IPS-15b (cell line): ENCODE data around the gene STEAP2.
A peak's percentile ranks its signal among the peaks of the same experiment; 100 is the strongest.
"Not testable (repeated sequence)": the region's sequence is repeated elsewhere in the genome, so short reads cannot be mapped to it uniquely, and the experiment has no call there.

Experiments used
- H3K27me3 ChIP-seq: one replicate; pipeline ENCODE4 v1.6.1; 2013; ENCODE audit warnings: low read length; ENCODE audit not compliant: control insufficient read depth, insufficient read depth
- H3K36me3 ChIP-seq: one replicate; pipeline ENCODE4 v1.6.1; 2013; ENCODE audit warnings: low read length; ENCODE audit not compliant: control insufficient read depth, insufficient read depth
- H3K4me1 ChIP-seq: one replicate; pipeline ENCODE4 v1.6.1; 2013; ENCODE audit warnings: mild to moderate bottlenecking, low read length; ENCODE audit not compliant: control insufficient read depth, insufficient read depth
- H3K4me3 ChIP-seq: one replicate; pipeline ENCODE4 v1.5.1; 2013; ENCODE audit warnings: low read depth, low read length
- H3K9ac ChIP-seq: one replicate; pipeline ENCODE4 v1.6.1; 2013; ENCODE audit warnings: low read depth, mild to moderate bottlenecking, low read length
- H3K9me3 ChIP-seq: one replicate; pipeline ENCODE4 v1.6.1; 2013; ENCODE audit warnings: mild to moderate bottlenecking, low read length; ENCODE audit not compliant: control insufficient read depth, insufficient read depth

Gene STEAP2

DNA sequence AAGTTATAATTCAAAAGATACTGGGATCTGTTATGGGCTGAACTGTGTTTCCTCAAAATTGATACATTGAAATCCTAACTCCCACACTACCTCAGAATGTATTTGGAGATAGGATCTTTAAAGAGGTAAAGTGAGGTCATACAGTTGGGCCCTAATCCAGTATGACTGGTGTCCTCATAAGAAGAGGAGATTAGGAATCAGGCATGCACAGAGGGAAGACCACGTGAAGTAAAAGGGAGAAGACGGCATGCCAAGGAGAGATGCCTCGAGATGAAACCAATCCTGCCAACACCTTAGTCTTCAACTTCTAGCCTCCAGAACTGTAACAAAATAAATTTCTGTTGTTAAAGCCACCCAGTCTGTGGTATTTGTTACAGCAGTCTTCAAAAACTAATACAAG, 27.5 kb downstream of the STEAP2 start:
- no peaks in the 10 kb centered on the region for H3K9me3 ChIP-seq
- no peak overlapping the region for H3K9ac ChIP-seq
- H3K4me1 ChIP-seq = no peaks in the 10 kb centered on the region
- no peak overlapping the region for H3K4me3 ChIP-seq
- no peaks in the 10 kb centered on the region for H3K36me3 ChIP-seq
- H3K27me3 ChIP-seq = peaks cover 8% of the 10 kb centered on the region

GRCh38 chr7:90239625-90240228, 28.2 kb downstream of the STEAP2 start:
- no peak overlapping the region for H3K4me3 ChIP-seq

DNA sequence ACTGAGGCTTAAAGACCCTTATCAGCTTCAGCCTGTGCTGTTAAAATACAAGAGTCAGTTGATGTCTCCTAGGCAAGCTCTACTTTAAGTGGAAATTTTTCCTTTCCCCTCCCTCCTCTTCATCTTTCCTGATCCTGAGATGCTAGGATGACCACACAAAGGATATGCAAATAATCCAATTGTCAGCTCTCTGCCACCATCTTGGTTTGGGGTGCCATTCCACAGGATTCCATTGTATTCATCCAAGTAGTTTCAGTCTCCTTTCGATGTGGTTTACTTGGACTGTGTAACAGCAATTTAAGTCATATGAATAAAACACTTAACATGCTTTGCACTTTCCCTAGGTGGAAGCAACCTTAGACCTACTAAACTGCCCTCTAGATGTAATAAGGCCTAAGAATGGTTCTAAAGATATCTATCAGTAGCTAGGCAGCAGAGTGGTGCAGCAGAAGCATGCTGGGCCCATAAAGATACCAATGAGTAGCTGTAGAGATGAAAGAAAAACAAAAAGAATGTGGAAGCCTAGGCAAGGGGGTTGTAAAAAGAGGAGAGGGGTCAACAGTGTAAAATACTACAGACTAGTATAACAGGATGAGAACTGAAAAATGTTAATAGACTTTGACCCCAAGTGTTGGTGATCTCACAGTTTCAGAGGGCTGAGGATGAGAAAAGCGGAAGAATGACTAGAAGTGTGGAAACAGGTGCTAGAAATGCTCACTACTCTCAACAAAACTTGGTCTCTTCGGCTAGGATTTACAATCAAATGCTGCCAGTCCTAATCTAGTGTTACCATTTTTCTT, 31.0 kb downstream of the STEAP2 start:
- Histone ChIP-seq H3K4me1 (peaks cover 5% of the 10 kb centered on the region), H3K9ac (no peak overlapping the region), H3K9me3 (no peaks in the 10 kb centered on the region), H3K4me3 (no peak overlapping the region), H3K27me3 (peaks cover 32% of the 10 kb centered on the region), H3K36me3 (no peaks in the 10 kb centered on the region)

More at GRCh38 chr7:90239625-90240228, 28.2 kb downstream of the STEAP2 start:
- no peaks in the 10 kb centered on the region for H3K9me3 ChIP-seq
- no peak overlapping the region for H3K9ac ChIP-seq
- H3K4me1 ChIP-seq = no peaks in the 10 kb centered on the region
- H3K27me3 ChIP-seq = peaks cover 15% of the 10 kb centered on the region
- no peaks in the 10 kb centered on the region for H3K36me3 ChIP-seq

DNA sequence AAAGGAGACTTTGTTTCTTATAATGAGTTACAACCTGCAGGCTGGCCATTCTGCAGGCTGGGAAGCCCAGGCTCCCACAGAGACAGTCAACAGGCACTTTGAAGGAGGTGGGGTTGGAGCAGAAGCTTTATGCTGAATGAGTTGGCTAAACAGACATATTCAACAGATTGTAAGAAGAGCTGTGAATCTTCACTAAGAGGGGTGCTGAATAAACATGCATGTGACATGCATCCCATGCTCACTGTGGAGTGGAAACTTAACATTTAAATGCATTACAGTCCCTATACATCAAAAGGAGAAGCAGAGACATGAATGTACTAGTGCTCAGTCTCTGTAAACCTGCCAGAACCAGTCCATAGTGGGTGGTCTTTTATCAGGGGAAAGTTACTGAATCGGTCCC, 32.0 kb downstream of the STEAP2 start:
- peaks cover 32% of the 10 kb centered on the region for H3K27me3 ChIP-seq
- H3K4me3 ChIP-seq = no peak overlapping the region
- no peaks in the 10 kb centered on the region for H3K36me3 ChIP-seq
- peaks cover 5% of the 10 kb centered on the region for H3K4me1 ChIP-seq
- H3K9me3 ChIP-seq = no peaks in the 10 kb centered on the region
- no peak overlapping the region for H3K9ac ChIP-seq

- H3K4me3 ChIP-seq = peak overlapping the region; percentile 93
- peaks cover 5% of the 10 kb centered on the region for H3K4me1 ChIP-seq
- H3K9ac ChIP-seq = no peak overlapping the region
Measured at GRCh38 chr7:90244565-90244908, 33.0 kb downstream of the STEAP2 start.

DNA sequence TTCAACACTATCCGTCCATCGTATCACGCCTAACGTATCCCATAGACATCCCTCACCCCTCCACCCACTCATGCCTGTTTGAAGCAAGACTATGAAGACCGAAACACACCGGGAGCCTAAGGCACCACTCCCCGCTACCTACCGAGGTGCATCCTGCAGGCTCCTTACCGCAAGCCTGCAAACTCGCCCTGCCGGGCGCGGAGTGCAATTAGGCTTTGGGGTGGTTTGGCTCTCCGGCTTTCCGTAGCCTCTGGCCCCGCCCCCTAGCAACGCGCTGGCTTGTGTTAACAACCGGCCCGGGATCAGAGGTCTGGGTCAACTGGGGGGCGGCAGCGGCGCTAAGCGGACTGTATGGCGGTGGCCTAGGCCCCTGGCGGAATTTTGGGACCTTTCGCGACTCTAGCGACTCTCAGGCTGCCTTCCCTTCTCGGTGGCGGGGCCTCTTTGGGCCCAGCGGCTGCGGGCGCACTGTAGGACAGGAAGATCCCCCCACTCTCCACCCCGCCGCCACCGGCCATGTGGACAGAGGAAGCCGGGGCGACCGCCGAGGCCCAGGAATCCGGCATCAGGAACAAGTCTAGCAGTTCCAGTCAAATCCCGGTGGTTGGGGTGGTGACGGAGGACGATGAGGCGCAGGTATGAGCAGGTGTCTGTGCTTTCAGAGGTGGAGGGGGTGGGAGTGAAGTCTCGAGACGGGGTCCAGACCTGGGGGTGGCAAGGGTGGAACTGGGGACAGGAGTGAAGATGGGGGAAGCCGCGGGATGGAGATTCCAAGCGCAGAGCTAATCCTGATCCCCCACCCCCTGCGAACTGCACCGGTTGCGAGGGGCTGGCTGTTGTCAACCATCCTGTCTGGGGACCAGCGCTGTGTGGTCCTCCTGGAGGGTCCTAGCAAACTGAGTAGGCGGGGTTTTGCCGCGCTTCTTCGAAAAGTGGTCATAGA, 33.6 kb downstream of the STEAP2 start, which contains the start of gene CFAP69:
Gene CFAP69, plus strand, starts transcription at position 266 of the 943 bp plus-strand sequence. Its CDS starts 251 bp downstream, at position 517.
- no peaks in the 10 kb centered on the region for H3K36me3 ChIP-seq
- no peak within 1 kb of the TSS for H3K9ac ChIP-seq
- peak within 1 kb of the TSS; percentile 93 for H3K4me3 ChIP-seq
- H3K9me3 ChIP-seq = no peaks in the 10 kb centered on the region
- H3K4me1 ChIP-seq = peaks cover 5% of the 10 kb centered on the region
- H3K27me3 ChIP-seq = peaks cover 32% of the 10 kb centered on the region

More at GRCh38 chr7:90244565-90244908, 33.0 kb downstream of the STEAP2 start:
- Histone ChIP-seq H3K27me3 (peaks cover 32% of the 10 kb centered on the region), H3K9me3 (no peaks in the 10 kb centered on the region), H3K36me3 (no peaks in the 10 kb centered on the region)

GRCh38 chr7:90246171-90246570, 34.6 kb downstream of the STEAP2 start:
- Histone ChIP-seq H3K27me3 (peaks cover 32% of the 10 kb centered on the region), H3K4me1 (peaks cover 5% of the 10 kb centered on the region), H3K36me3 (no peaks in the 10 kb centered on the region), H3K9ac (no peak overlapping the region), H3K9me3 (no peaks in the 10 kb centered on the region), H3K4me3 (peak overlapping the region; percentile 93)

GRCh38 chr7:90248706-90249105, 37.2 kb downstream of the STEAP2 start:
- Histone ChIP-seq H3K27me3 (peaks cover 28% of the 10 kb centered on the region), H3K4me1 (peaks cover 5% of the 10 kb centered on the region)

DNA sequence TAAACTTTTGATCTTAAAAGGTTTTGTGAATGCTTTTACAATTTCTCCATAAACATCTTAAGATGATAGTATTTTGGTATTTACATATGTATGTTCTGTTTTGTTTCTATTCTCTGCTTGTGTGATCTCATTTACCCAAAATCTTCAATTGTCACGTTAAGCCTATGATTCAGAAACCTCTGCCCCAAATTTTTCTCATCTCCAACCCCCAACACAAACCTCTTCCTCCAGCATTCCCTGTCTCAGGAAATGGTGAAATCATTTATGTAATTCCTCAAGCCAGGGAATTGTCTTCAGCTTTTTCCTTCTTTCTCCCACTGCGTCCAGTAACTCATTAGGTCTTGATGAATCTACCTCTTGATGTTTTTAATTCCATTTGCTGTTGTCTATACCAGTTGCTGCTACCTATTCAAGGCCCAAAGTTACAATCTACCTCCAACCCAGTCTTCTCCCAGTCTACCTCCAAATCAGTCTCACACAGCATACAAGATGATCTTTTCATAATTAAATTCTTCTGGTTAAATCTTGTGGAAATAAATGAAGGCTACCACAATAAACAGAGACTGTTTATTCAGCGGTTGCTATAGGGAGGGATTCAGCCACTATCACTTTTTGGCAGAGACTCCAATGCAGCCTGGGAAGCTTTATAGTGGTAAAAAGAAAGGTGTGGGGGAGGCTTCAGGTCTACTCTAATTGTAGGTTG, 39.2 kb downstream of the STEAP2 start:
- no peak overlapping the region for H3K9ac ChIP-seq

More at GRCh38 chr7:90248706-90249105, 37.2 kb downstream of the STEAP2 start:
- Histone ChIP-seq H3K9ac (no peak overlapping the region), H3K4me3 (no peak overlapping the region), H3K9me3 (no peaks in the 10 kb centered on the region), H3K36me3 (no peaks in the 10 kb centered on the region)

DNA sequence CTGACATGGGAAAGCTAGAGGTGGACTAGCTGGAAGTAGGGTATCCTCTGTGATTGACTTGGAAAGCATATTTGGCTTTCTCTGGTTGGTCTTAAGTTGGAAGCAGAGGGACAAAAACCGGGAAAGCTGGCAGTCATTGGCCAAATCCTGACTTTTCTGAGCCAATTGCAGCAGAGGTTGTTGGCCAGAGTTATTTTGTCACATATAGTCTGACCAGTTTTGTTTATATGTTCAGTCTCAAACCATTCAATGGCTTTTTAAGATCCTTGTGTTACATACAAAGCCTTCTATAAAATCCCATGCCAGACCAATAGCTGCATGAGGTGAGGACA, 39.7 kb downstream of the STEAP2 start:
- Histone ChIP-seq H3K4me1 (peaks cover 5% of the 10 kb centered on the region), H3K9ac (no peak overlapping the region), H3K27me3 (peaks cover 11% of the 10 kb centered on the region), H3K4me3 (no peak overlapping the region), H3K36me3 (no peaks in the 10 kb centered on the region), H3K9me3 (no peaks in the 10 kb centered on the region)

More for the DNA sequence above, 39.2 kb downstream of the STEAP2 start:
- Histone ChIP-seq H3K9me3 (no peaks in the 10 kb centered on the region), H3K4me3 (no peak overlapping the region), H3K36me3 (no peaks in the 10 kb centered on the region), H3K27me3 (peaks cover 16% of the 10 kb centered on the region), H3K4me1 (peaks cover 5% of the 10 kb centered on the region)

DNA sequence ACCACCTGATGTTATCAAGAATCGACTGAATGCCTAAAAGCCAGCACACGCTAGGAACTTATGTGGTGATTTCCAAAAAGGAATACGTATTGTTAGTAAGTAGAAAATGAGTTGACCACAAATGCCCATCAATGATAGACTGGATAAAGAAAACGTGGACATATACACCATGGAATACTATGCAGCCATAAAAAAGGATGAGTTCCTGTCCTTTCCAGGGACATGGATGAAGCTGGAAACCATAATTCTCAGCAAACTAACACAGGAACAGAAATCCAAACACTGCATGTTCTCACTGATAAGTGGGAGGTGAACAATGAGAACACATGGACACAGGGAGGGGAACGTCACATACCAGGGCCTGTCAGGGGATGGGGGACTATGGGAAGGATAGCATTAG, 44.5 kb downstream of the STEAP2 start:
- H3K36me3 ChIP-seq, H3K4me3 ChIP-seq, H3K4me1 ChIP-seq, H3K27me3 ChIP-seq, H3K9me3 ChIP-seq, H3K9ac ChIP-seq: not testable (repeated sequence)
